ENCODE data around the gene ATOH8. TPM values are rescaled to one million over a fixed set of nuclear protein-coding genes. Genes with fewer than 3 reads are reported as not detected.
A peak's percentile ranks its signal among the peaks of the same experiment; 100 is the strongest.

The ATOH8 gene
- polyA plus RNA-seq, 1 of the 3 experiments (the other 2 are of a cell fraction): 5.6 TPM

DNA sequence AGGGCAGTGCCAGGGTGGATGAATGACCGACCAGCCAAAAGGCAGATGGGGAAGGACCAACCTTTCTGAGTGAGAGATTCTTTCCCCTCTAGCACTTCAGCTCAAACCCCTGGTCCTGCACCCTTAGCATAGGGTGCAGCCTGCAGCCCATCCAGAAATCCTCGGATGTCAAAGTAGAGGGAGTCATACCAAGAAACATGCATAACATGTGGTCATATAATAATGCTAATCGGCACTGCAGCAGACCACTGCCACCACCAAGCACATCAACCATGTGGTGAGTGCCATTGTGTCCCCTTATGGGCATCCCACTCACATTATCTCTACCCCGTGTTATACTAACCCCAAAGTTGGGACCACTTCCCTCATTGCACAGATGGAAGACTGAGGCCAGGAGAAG is 17.7 kb downstream of the ATOH8 start (continued):
- TF ChIP-seq, protein P1, sequence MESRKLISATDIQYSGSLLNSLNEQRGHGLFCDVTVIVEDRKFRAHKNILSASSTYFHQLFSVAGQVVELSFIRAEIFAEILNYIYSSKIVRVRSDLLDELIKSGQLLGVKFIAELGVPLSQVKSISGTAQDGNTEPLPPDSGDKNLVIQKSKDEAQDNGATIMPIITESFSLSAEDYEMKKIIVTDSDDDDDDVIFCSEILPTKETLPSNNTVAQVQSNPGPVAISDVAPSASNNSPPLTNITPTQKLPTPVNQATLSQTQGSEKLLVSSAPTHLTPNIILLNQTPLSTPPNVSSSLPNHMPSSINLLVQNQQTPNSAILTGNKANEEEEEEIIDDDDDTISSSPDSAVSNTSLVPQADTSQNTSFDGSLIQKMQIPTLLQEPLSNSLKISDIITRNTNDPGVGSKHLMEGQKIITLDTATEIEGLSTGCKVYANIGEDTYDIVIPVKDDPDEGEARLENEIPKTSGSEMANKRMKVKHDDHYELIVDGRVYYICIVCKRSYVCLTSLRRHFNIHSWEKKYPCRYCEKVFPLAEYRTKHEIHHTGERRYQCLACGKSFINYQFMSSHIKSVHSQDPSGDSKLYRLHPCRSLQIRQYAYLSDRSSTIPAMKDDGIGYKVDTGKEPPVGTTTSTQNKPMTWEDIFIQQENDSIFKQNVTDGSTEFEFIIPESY (IDR thresholded peaks at IDR 0.05; ENCODE audit: borderline replicate concordance, low read depth): no peak
- no peak for TF ChIP-seq RCOR1 (IDR thresholded peaks at IDR 0.05; ENCODE audit: low read length)
- TF ChIP-seq CHD2 (IDR thresholded peaks at IDR 0.05; ENCODE audit: low read length, partially characterized antibody): no peak
- no peak for TF ChIP-seq RXRA (IDR thresholded peaks at IDR 0.05; ENCODE audit: borderline replicate concordance, low read depth)
- no peak for TF ChIP-seq FOSL2 (IDR thresholded peaks at IDR 0.05; ENCODE audit: borderline replicate concordance, low read depth)
- no peak for TF ChIP-seq TEAD4 (IDR thresholded peaks at IDR 0.05; ENCODE audit: borderline replicate concordance, insufficient read depth)
- no peak for TF ChIP-seq IRF3 (IDR thresholded peaks at IDR 0.05; ENCODE audit: low read depth, low read length)
- TF ChIP-seq SMC3 (IDR thresholded peaks at IDR 0.05; ENCODE audit: low read depth, low read length): no peak

- peaks cover 0 to 15% of the 10 kb centered on the region in 2 experiments for H3K36me3 ChIP-seq (replicated peaks in 1 of 2; ENCODE audit: control insufficient read depth in 1 of 2, insufficient read depth in 2 of 2, low read length in 1 of 2)
- peaks cover 66% of the 10 kb centered on the region for H3K79me2 ChIP-seq (ENCODE audit: insufficient read depth)
- H3F3A ChIP-seq (replicated peaks; ENCODE audit: insufficient read depth): peaks cover 30% of the 10 kb centered on the region
- peak overlapping the region; percentile 96 to 99 for H3K27ac ChIP-seq (ENCODE audit: low read depth in 2 of 2, low read length in 1 of 2)
- WGBS (ENCODE audit: low lambda C conversion rate): 2% methylated on average over 14 of the region's 37 CpGs
- ChIA-PET CTCF (interaction anchor here (0.9 to 9.7 kb wide), 20 partner anchors 11 to 307 kb away, joined by 3 to 80 read pairs (median 7); partner anchors contain the start of genes ATOH8 and ST3GAL5), POLR2A (interaction anchor here (1.1 to 1.8 kb wide), 5 partner anchors 9 to 423 kb away, joined by 3 to 6 read pairs (median 3); no protein-coding TSS in a partner anchor)
- peak overlapping the region; percentile 87 for H3K4me2 ChIP-seq
- H3K4me1 ChIP-seq (ENCODE audit: control insufficient read depth in 1 of 2, insufficient read depth in 2 of 2, low read depth in 1 of 2, low read length in 1 of 2): peaks cover 63 to 70% of the 10 kb centered on the region in 2 experiments
- peak overlapping the region; percentile 64; the same call in 1 of the 2 replicates for H3K9ac ChIP-seq
- H3K4me3 ChIP-seq (ENCODE audit: low read depth in 2 of 2, low read length in 1 of 2): peak overlapping the region; percentile 28 to 55
- no peaks in the 10 kb centered on the region for H3K27me3 ChIP-seq (ENCODE audit: insufficient read depth)
- no peaks in the 10 kb centered on the region for H3K9me2 ChIP-seq
- peak; percentile 96 for DNase-seq
- no peak overlapping the region for H2AFZ ChIP-seq (ENCODE audit: low read depth)
- H3K9me3 ChIP-seq: no peaks in the 10 kb centered on the region
- H4K20me1 ChIP-seq (ENCODE audit: insufficient read depth): no peaks in the 10 kb centered on the region
- TF ChIP-seq REST (IDR thresholded peaks at IDR 0.05; ENCODE audit: low read depth, low read length) (peak; percentile 70; the same call in 1 of the 2 replicates), ELF1 (IDR thresholded peaks at IDR 0.05) (peak; percentile 69; the same call in 1 of the 2 replicates), EP300 (IDR thresholded peaks at IDR 0.05; ENCODE audit: borderline replicate concordance in 1 of 2, low read depth in 1 of 2, low read length in 1 of 2) (peak; percentile 92 to 100), FOXM1 (IDR thresholded peaks at IDR 0.05; ENCODE audit: low read depth) (peak; percentile 96), MAX (IDR thresholded peaks at IDR 0.05; ENCODE audit: low read depth) (peak; percentile 87), CHD2 (IDR thresholded peaks at IDR 0.05; ENCODE audit: low read length, partially characterized antibody) (peak; percentile 77), JUND (IDR thresholded peaks at IDR 0.05) (peak; percentile 81), FOXJ3 (CRISPR knock-in tag; IDR thresholded peaks at IDR 0.05) (peak; percentile 81), GABPA (IDR thresholded peaks at IDR 0.05; ENCODE audit: low read depth) (no peak), RCOR1 (IDR thresholded peaks at IDR 0.05; ENCODE audit: low read length) (peak; percentile 100), GATA2 (CRISPR knock-in tag; IDR thresholded peaks at IDR 0.05) (peak; percentile 61), RXRA (IDR thresholded peaks at IDR 0.05; ENCODE audit: borderline replicate concordance, low read depth) (peak; percentile 95), USF1 (IDR thresholded peaks at IDR 0.05; ENCODE audit: borderline replicate concordance, low read depth) (peak; percentile 35; the same call in 1 of the 2 replicates), TEAD4 (IDR thresholded peaks at IDR 0.05; ENCODE audit: borderline replicate concordance, insufficient read depth) (peak; percentile 99), YY1 (IDR thresholded peaks at IDR 0.05; ENCODE audit: low read depth) (no peak; the same call in 1 of the 2 replicates), NFIC (IDR thresholded peaks at IDR 0.05; ENCODE audit: borderline replicate concordance) (peak; percentile 100), RFX5 (IDR thresholded peaks at IDR 0.05; ENCODE audit: low read length) (no peak), SMC3 (IDR thresholded peaks at IDR 0.05; ENCODE audit: low read depth, low read length) (no peak; the same call in 1 of the 2 replicates)
These were observed 18.4 kb downstream of the ATOH8 start for GRCh38 chr2:85772019-85772745.

Measured in SK-N-SH (cell line).